ENCODE results near the gene CCIN.
"Not testable (repeated sequence)": the region's sequence is repeated elsewhere in the genome, so short reads cannot be mapped to it uniquely, and the experiment has no call there.

The CCIN gene

GRCh38 chr9:36169166-36169565 lies at the start of gene CCIN:
CCIN (plus strand) TSS chr9:36169388; CDS start chr9:36169503, 115 bp downstream.
- no peak for DNase-seq

GRCh38 chr9:36119476-36119875 lies 49.7 kb upstream of the CCIN start:
- DNase-seq: no peak

GRCh38 chr9:36120705-36121104 lies 48.5 kb upstream of the CCIN start:
- no peak for DNase-seq

GRCh38 chr9:36121971-36122370 lies 47.2 kb upstream of the CCIN start:
- no peak for DNase-seq

GRCh38 chr9:36123515-36123914 lies 45.7 kb upstream of the CCIN start:
- no peak for DNase-seq

GRCh38 chr9:36125062-36125855 lies 43.9 kb upstream of the CCIN start:
- no peak for DNase-seq

GRCh38 chr9:36126016-36126730 lies 43.0 kb upstream of the CCIN start:
- no peak for DNase-seq

GRCh38 chr9:36127652-36128244 lies 41.4 kb upstream of the CCIN start:
- DNase-seq: no peak

- no peak for DNase-seq
These were observed 40.8 kb upstream of the CCIN start for GRCh38 chr9:36128349-36128748.

GRCh38 chr9:36129139-36129538 lies 40.0 kb upstream of the CCIN start:
- DNase-seq: no peak

GRCh38 chr9:36131666-36132065 lies 37.5 kb upstream of the CCIN start:
- DNase-seq: not testable (repeated sequence)

GRCh38 chr9:36132086-36132485 lies 37.1 kb upstream of the CCIN start:
- no peak for DNase-seq

GRCh38 chr9:36134761-36135505 lies 34.3 kb upstream of the CCIN start:
- DNase-seq: no peak

- DNase-seq: no peak
These were observed 33.4 kb upstream of the CCIN start for GRCh38 chr9:36135741-36136271.

GRCh38 chr9:36136272-36136893 lies 32.8 kb upstream of the CCIN start, which contains the start of gene GLIPR2:
GLIPR2 (plus strand) TSS chr9:36136733; CDS start chr9:36136779, 46 bp downstream.
- no peak for DNase-seq

GRCh38 chr9:36136894-36137391 lies 32.2 kb upstream of the CCIN start:
- DNase-seq: no peak

- DNase-seq: no peak
These were observed 31.7 kb upstream of the CCIN start for GRCh38 chr9:36137392-36138004.

GRCh38 chr9:36138496-36138895 lies 30.7 kb upstream of the CCIN start:
- DNase-seq: no peak

GRCh38 chr9:36138901-36139300 lies 30.3 kb upstream of the CCIN start:
- no peak for DNase-seq

GRCh38 chr9:36140086-36141084 lies 28.8 kb upstream of the CCIN start:
- no peak for DNase-seq
